Neuronal stem cell (in vitro differentiated cells): Measurements from ENCODE around the gene TRAF1.

ENCODE experiments used
- DNase-seq: peaks from one replicate; pipeline ENCODE4 v3.0.0-alpha.2; 2013; ENCODE audit warnings: low spot score
- H2AFZ ChIP-seq: one replicate; pipeline ENCODE4 v1.6.1; 2013; ENCODE audit warnings: mild to moderate bottlenecking, low read length, inconsistent platforms
- H2AK5ac ChIP-seq: 2 replicates; pipeline ENCODE4 v1.6.1; 2013; ENCODE audit warnings: low read depth, mild to moderate bottlenecking, inconsistent platforms, low read length, moderate library complexity, mixed read lengths
- H2BK120ac ChIP-seq: 2 replicates; pipeline ENCODE4 v1.6.1; 2013; ENCODE audit warnings: low read depth, mild to moderate bottlenecking, inconsistent platforms, low read length, moderate library complexity, mixed read lengths
- H2BK12ac ChIP-seq: one replicate; pipeline ENCODE4 v1.6.1; 2013; ENCODE audit warnings: low read length, inconsistent platforms
- H2BK15ac ChIP-seq: 2 replicates; pipeline ENCODE4 v1.6.1; 2013; ENCODE audit warnings: mild to moderate bottlenecking, low read length, inconsistent platforms, mixed read lengths
- H2BK5ac ChIP-seq: one replicate; pipeline ENCODE4 v1.6.1; 2013; ENCODE audit warnings: inconsistent platforms, mild to moderate bottlenecking, low read length, moderate library complexity
- H3K14ac ChIP-seq: one replicate; pipeline ENCODE4 v1.6.1; 2013; ENCODE audit warnings: low read length, inconsistent platforms
- H3K18ac ChIP-seq: 2 replicates; pipeline ENCODE4 v1.6.1; 2013; ENCODE audit warnings: low read length, inconsistent platforms
- H3K23ac ChIP-seq: 2 replicates; pipeline ENCODE4 v1.6.1; 2013; ENCODE audit warnings: low read depth, mild to moderate bottlenecking, mixed read lengths, low read length, inconsistent platforms; ENCODE audit not compliant: poor library complexity
- H3K27ac ChIP-seq: replicated peaks from 3 replicates; pipeline ENCODE4 v1.5.1; 2013; ENCODE audit warnings: low read length, inconsistent platforms
- H3K27me3 ChIP-seq, 3 experiments: 2 replicates each; pipeline ENCODE4 v1.6.1; 2013; ENCODE audit warnings: low read length in 3 of 3, mild to moderate bottlenecking in 2 of 3, inconsistent platforms in 1 of 3, low read depth in 1 of 3, mixed read lengths in 1 of 3, moderate library complexity in 1 of 3; ENCODE audit not compliant: control insufficient read depth in 3 of 3, insufficient read depth in 3 of 3
- H3K36me3 ChIP-seq, 2 donors: replicated peaks in 1 of 2; 2 replicates each; pipeline ENCODE4 v1.6.1; 2013; ENCODE audit warnings: low read length in 2 of 2; ENCODE audit not compliant: control insufficient read depth in 2 of 2, insufficient read depth in 2 of 2
- H3K4ac ChIP-seq: 2 replicates; pipeline ENCODE4 v1.6.1; 2013; ENCODE audit warnings: inconsistent platforms, mild to moderate bottlenecking, low read length, moderate library complexity
- H3K4me1 ChIP-seq, 2 donors: 1 replicate in 1 of 2; 2 replicates in 1 of 2; pipeline ENCODE4 v1.6.1; 2013; ENCODE audit warnings: low read length in 2 of 2, low read depth in 1 of 2; ENCODE audit not compliant: control insufficient read depth in 2 of 2, insufficient read depth in 1 of 2
- H3K4me2 ChIP-seq: one replicate; pipeline ENCODE4 v1.6.1; 2013; ENCODE audit warnings: mild to moderate bottlenecking, low read length, inconsistent platforms; ENCODE audit not compliant: insufficient read depth, poor library complexity, severe bottlenecking
- H3K4me3 ChIP-seq, 2 donors: 2 replicates each; pipeline ENCODE4 v1.5.1; 2013; ENCODE audit warnings: low read length in 2 of 2, mild to moderate bottlenecking in 2 of 2, inconsistent platforms in 1 of 2, moderate library complexity in 1 of 2
- H3K79me1 ChIP-seq: one replicate; pipeline ENCODE4 v1.6.1; 2013; ENCODE audit warnings: low read depth, mild to moderate bottlenecking, inconsistent platforms, low read length, moderate library complexity
- H3K9ac ChIP-seq: one replicate; pipeline ENCODE4 v1.6.1; 2013; ENCODE audit warnings: mild to moderate bottlenecking, low read depth, low read length, inconsistent platforms; ENCODE audit not compliant: poor library complexity
- H3K9me3 ChIP-seq, 2 donors: replicated peaks in 1 of 2; 2 replicates each; pipeline versions ENCODE3 to v1.6.1; 2013; ENCODE audit warnings: low read length in 2 of 2, mild to moderate bottlenecking in 2 of 2, inconsistent platforms in 1 of 2, low read depth in 1 of 2, mixed read lengths in 1 of 2, moderate library complexity in 1 of 2; ENCODE audit not compliant: control insufficient read depth in 2 of 2, insufficient read depth in 1 of 2
- H4K8ac ChIP-seq: one replicate; pipeline ENCODE4 v1.6.1; 2013; ENCODE audit warnings: low read depth, mild to moderate bottlenecking, inconsistent platforms, low read length, moderate library complexity
- H4K91ac ChIP-seq: one replicate; pipeline ENCODE4 v1.6.1; 2013; ENCODE audit warnings: low read length, low read depth, mild to moderate bottlenecking, inconsistent platforms; ENCODE audit not compliant: poor library complexity
- WGBS, 2 donors: extraction: QIAGEN DNeasy Blood & Tissue Kit; methylation state at CpG; one replicate each; pipeline ENCODE4 v1.1.7; 2013; ENCODE audit warnings: missing lambda C conversion rate in 2 of 2, mixed read lengths in 1 of 2; ENCODE audit not compliant: insufficient read length in 2 of 2, insufficient replicate concordance in 1 of 2; ENCODE audit errors: extremely low coverage in 2 of 2; 5-methylcytosine and 5-hydroxymethylcytosine counted together

TRAF1 gene

GRCh38 chr9:120886490-120886967 is 40.1 kb downstream of the TRAF1 start:
- Histone ChIP-seq H3K18ac (no peak overlapping the region), H3K27me3 (peaks cover 0 to 11% (median 0%) of the 10 kb centered on the region in 3 experiments), H4K91ac (no peak overlapping the region), H3K4me1 (no peaks in the 10 kb centered on the region), H3K36me3 (no peaks in the 10 kb centered on the region), H2BK15ac (no peak overlapping the region), H2BK120ac (no peak overlapping the region), H3K79me1 (no peaks in the 10 kb centered on the region), H2BK5ac (no peak overlapping the region), H3K14ac (no peak overlapping the region), H3K23ac (peak overlapping the region; percentile 56), H4K8ac (no peak overlapping the region), H2BK12ac (no peak overlapping the region), H3K9me3 (no peaks in the 10 kb centered on the region), H2AK5ac (no peak overlapping the region), H3K27ac (no peak overlapping the region), H3K4me3 (no peak overlapping the region), H3K4ac (no peak overlapping the region), H2AFZ (no peak overlapping the region), H3K9ac (no peak overlapping the region), H3K4me2 (no peak overlapping the region)
- WGBS, 2 donors, result no CpG with 5 or more reads among the region's 8 CpGs
- no peak for DNase-seq

DNA sequence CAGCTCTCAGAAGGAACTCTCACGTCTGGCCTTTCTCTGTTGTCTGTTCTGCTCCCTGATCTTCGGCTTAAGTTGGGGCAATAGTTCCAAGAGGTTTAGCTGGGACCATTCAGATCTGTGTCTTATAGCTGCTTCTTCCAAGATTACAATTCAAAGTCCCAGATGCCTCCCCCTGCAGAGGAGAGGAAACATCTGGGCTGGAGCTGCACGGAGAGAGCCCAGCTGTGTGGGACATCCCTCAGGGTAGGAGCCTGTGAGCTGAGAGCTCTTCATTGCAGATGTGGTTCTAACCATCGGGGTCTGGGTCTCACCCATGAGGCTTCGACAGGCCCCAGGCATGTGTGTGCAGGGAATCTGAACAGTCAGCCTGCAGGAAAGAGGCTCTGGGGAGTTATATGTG is 40.6 kb downstream of the TRAF1 start:
- Histone ChIP-seq H2BK5ac (no peak overlapping the region), H3K9ac (no peak overlapping the region), H4K8ac (no peak overlapping the region), H3K18ac (peak overlapping the region; percentile 32), H3K23ac (peak overlapping the region; percentile 56), H3K4me1 (no peaks in the 10 kb centered on the region), H3K36me3 (no peaks in the 10 kb centered on the region), H3K9me3 (no peaks in the 10 kb centered on the region), H3K79me1 (no peaks in the 10 kb centered on the region), H3K4me2 (no peak overlapping the region), H2AK5ac (no peak overlapping the region), H2BK12ac (no peak overlapping the region), H3K4me3 (no peak overlapping the region), H3K27me3 (peaks cover 0 to 11% (median 0%) of the 10 kb centered on the region in 3 experiments), H3K27ac (no peak overlapping the region), H3K14ac (peak overlapping the region; percentile 72), H3K4ac (no peak overlapping the region), H2AFZ (no peak overlapping the region), H2BK15ac (no peak overlapping the region), H2BK120ac (no peak overlapping the region), H4K91ac (no peak overlapping the region)
- no peak for DNase-seq
- no CpG with 5 or more reads among the region's 5 CpGs for WGBS, 2 donors

DNA sequence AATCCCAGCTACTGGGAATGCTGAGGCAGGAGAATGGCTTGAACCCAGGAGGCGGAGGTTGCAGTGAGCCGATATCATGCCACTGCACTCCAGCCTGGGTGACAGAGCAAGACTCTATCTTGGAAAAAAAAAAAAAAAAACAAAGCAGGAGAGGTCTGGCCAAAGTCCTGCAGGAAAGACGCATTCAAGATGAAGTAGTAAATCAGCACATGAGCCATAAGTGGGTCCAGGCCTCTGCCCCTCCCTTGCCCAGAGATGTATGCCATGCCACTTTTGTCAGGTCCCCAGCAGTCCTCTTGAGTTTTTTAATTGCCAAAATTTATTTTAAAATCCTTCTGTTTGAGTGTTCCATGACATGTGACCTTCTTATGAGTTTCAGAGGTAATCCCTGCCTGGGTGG is 41.1 kb downstream of the TRAF1 start:
- H3K27ac ChIP-seq, result no peak overlapping the region
- no peaks in the 10 kb centered on the region for H3K79me1 ChIP-seq
- no peak overlapping the region for H2AFZ ChIP-seq
- no peak overlapping the region for H3K23ac ChIP-seq
- H4K8ac ChIP-seq, result no peak overlapping the region
- no peak overlapping the region for H2BK12ac ChIP-seq
- DNase-seq, result no peak
- H2BK15ac ChIP-seq, result no peak overlapping the region
- no peaks in the 10 kb centered on the region for H3K9me3 ChIP-seq
- no peak overlapping the region for H4K91ac ChIP-seq
- H3K4me2 ChIP-seq, result no peak overlapping the region
- H3K36me3 ChIP-seq, result no peaks in the 10 kb centered on the region
- peaks cover 0 to 11% (median 0%) of the 10 kb centered on the region in 3 experiments for H3K27me3 ChIP-seq
- no peak overlapping the region for H3K18ac ChIP-seq
- WGBS, 2 donors, result no CpG with 5 or more reads among the region's 3 CpGs
- no peak overlapping the region for H2AK5ac ChIP-seq
- H2BK120ac ChIP-seq, result no peak overlapping the region
- H3K4me1 ChIP-seq, result no peaks in the 10 kb centered on the region
- H3K4ac ChIP-seq, result no peak overlapping the region
- H3K14ac ChIP-seq, result no peak overlapping the region
- H3K9ac ChIP-seq, result no peak overlapping the region
- no peak overlapping the region for H3K4me3 ChIP-seq
- H2BK5ac ChIP-seq, result no peak overlapping the region

DNA sequence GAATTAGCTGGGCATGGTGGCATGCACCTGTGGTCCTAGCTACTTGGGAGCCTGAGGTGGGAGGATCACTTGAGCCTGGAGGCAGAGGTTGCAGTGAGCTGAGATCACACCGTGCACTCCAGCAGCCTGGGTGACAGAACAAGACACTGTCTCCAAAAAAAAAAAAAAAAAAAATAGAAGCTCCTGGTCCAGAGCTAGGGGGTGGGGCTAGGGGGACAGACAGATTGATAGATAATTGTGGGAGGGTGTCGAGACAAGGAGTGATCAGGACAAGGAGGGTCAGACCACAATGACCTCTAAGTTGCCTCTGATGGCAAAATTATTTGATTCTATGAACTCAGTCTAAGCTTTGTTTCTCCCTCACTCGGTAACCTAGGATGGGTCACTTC is 43.0 kb downstream of the TRAF1 start:
- Histone ChIP-seq H3K9ac (no peak overlapping the region), H2BK15ac (no peak overlapping the region), H4K8ac (no peak overlapping the region), H3K4me1 (no peaks in the 10 kb centered on the region), H3K14ac (no peak overlapping the region), H3K36me3 (no peaks in the 10 kb centered on the region), H3K18ac (no peak overlapping the region), H2BK5ac (no peak overlapping the region), H3K27ac (no peak overlapping the region), H3K4me2 (no peak overlapping the region), H3K4ac (no peak overlapping the region), H2AK5ac (no peak overlapping the region), H4K91ac (no peak overlapping the region), H3K4me3 (no peak overlapping the region), H3K79me1 (no peaks in the 10 kb centered on the region), H2AFZ (no peak overlapping the region), H3K9me3 (no peaks in the 10 kb centered on the region), H3K27me3 (peaks cover 0 to 10% (median 0%) of the 10 kb centered on the region in 3 experiments), H2BK12ac (no peak overlapping the region), H3K23ac (no peak overlapping the region), H2BK120ac (no peak overlapping the region)
- WGBS, 2 donors, result no CpG with 5 or more reads among the region's 3 CpGs
- DNase-seq, result no peak
